EH (cell line): ENCODE results near the gene CLEC2A.
A peak's percentile ranks its signal among the peaks of the same experiment; 100 is the strongest.
"Not testable (repeated sequence)": the region's sequence is repeated elsewhere in the genome, so short reads cannot be mapped to it uniquely, and the experiment has no call there.

Experiments
- DNase-seq: peaks from one replicate; pipeline ENCODE4 v3.0.0-alpha.2; 2015; ENCODE audit warnings: low read depth

CLEC2A gene

GRCh38 chr12:9881246-9881645, 50.9 kb downstream of the CLEC2A start, which contains the start of gene KLRF2:
Gene KLRF2 (plus strand): TSS chr12:9881489. CDS start chr12:9881596, 107 bp downstream.
- DNase-seq: no peak

GRCh38 chr12:9880532-9881078, 51.6 kb downstream of the CLEC2A start:
- DNase-seq: no peak

GRCh38 chr12:9876120-9876519, 56.0 kb downstream of the CLEC2A start:
- not testable (repeated sequence) for DNase-seq

GRCh38 chr12:9872742-9873141, 59.4 kb downstream of the CLEC2A start:
- no peak for DNase-seq

GRCh38 chr12:9872162-9872561, 60.0 kb downstream of the CLEC2A start:
- DNase-seq: no peak

GRCh38 chr12:9870286-9870866, 61.8 kb downstream of the CLEC2A start:
- DNase-seq: no peak

GRCh38 chr12:9869307-9870161, 62.6 kb downstream of the CLEC2A start, which contains the start of gene CLEC2B:
Gene CLEC2B (minus strand): TSS chr12:9869354.
- peak; percentile 66 for DNase-seq

- DNase-seq: no peak
Observed at GRCh38 chr12:9868951-9869306, 63.2 kb downstream of the CLEC2A start.

- no peak for DNase-seq
Observed at GRCh38 chr12:9868311-9868801, 63.8 kb downstream of the CLEC2A start.

GRCh38 chr12:9867531-9867930, 64.6 kb downstream of the CLEC2A start:
- DNase-seq: no peak

GRCh38 chr12:9866860-9867269, 65.3 kb downstream of the CLEC2A start:
- no peak for DNase-seq

GRCh38 chr12:9864913-9865675, 67.1 kb downstream of the CLEC2A start:
- DNase-seq: no peak
